CD14-positive monocyte (primary cell): ENCODE results near the gene SPCS3. TPM values are rescaled to one million over a fixed set of nuclear protein-coding genes. Genes with fewer than 3 reads are reported as not detected.

Experiments
- DNase-seq, 3 donors: peaks; one replicate each; pipeline ENCODE4 v3.0.0-alpha.2; 2011 to 2022
- H2AFZ ChIP-seq: 2 replicates; pipeline ENCODE4 v1.6.0; 2012; ENCODE audit warnings: mild to moderate bottlenecking, low read depth, low read length, inconsistent platforms; ENCODE audit not compliant: insufficient read depth, poor library complexity, severe bottlenecking
- H3K27ac ChIP-seq, 2 donors: 1 replicate in 1 of 2; 2 replicates in 1 of 2; pipeline ENCODE4 v1.5.1; 2012 to 2013; ENCODE audit warnings: low read length in 2 of 2, control low read depth in 1 of 2, inconsistent platforms in 1 of 2, low read depth in 1 of 2, mild to moderate bottlenecking in 1 of 2
- H3K27me3 ChIP-seq, 2 donors: one replicate each; pipeline versions ENCODE4 v1.6.0 to v1.6.1; 2011 to 2013; ENCODE audit warnings: low read length in 2 of 2; ENCODE audit not compliant: control insufficient read depth in 2 of 2, insufficient read depth in 2 of 2
- H3K36me3 ChIP-seq, 2 donors: replicated peaks in 1 of 2; 1 replicate in 1 of 2; 2 replicates in 1 of 2; pipeline versions ENCODE4 v1.5.1 to v1.6.1; 2012 to 2013; ENCODE audit warnings: low read length in 2 of 2, control low read depth in 1 of 2, inconsistent platforms in 1 of 2, mild to moderate bottlenecking in 1 of 2; ENCODE audit not compliant: insufficient read depth in 2 of 2, control insufficient read depth in 1 of 2
- H3K4me1 ChIP-seq, 2 donors: 1 replicate in 1 of 2; 2 replicates in 1 of 2; pipeline versions ENCODE4 v1.5.1 to v1.6.1; 2012 to 2013; ENCODE audit warnings: low read length in 2 of 2, control low read depth in 1 of 2, inconsistent platforms in 1 of 2, mild to moderate bottlenecking in 1 of 2, moderate library complexity in 1 of 2; ENCODE audit not compliant: insufficient read depth in 2 of 2, control insufficient read depth in 1 of 2
- H3K4me2 ChIP-seq: replicated peaks from 2 replicates; pipeline ENCODE3; 2012; ENCODE audit warnings: low read length, moderate library complexity, mild to moderate bottlenecking; ENCODE audit not compliant: poor library complexity, severe bottlenecking; ENCODE audit errors: extremely low read depth
- H3K4me3 ChIP-seq, 3 experiments: fragments of 200-600 bp in 1 of 3; sonication (generic) in 1 of 3; replicated peaks in 1 of 3; 1 replicate in 2 of 3; 2 replicates in 1 of 3; pipeline ENCODE4 v1.5.1; 2011 to 2013; ENCODE audit warnings: low read length in 3 of 3, mild to moderate bottlenecking in 3 of 3, control low read depth in 2 of 3, low read depth in 2 of 3, inconsistent platforms in 1 of 3, moderate library complexity in 1 of 3
- H3K79me2 ChIP-seq: 2 replicates; pipeline ENCODE4 v1.6.0; 2012; ENCODE audit warnings: mild to moderate bottlenecking, control low read depth, inconsistent platforms, low read length, moderate library complexity; ENCODE audit not compliant: insufficient read depth
- H3K9ac ChIP-seq: 2 replicates; pipeline ENCODE4 v1.6.0; 2017; ENCODE audit warnings: low read length, mild to moderate bottlenecking; ENCODE audit not compliant: insufficient read depth, poor library complexity, severe bottlenecking
- H3K9me3 ChIP-seq, 2 donors: replicated peaks in 1 of 2; 1 replicate in 1 of 2; 2 replicates in 1 of 2; pipeline versions ENCODE4 v1.5.1 to v1.6.1; 2012 to 2013; ENCODE audit warnings: low read length in 2 of 2, control low read depth in 1 of 2; ENCODE audit not compliant: control insufficient read depth in 1 of 2, insufficient read depth in 1 of 2
- H4K20me1 ChIP-seq: 2 replicates; pipeline ENCODE4 v1.6.0; 2012; ENCODE audit warnings: mild to moderate bottlenecking, low read length, control low read depth, moderate library complexity; ENCODE audit not compliant: insufficient read depth
- H3K27ac Mint-ChIP-seq, 7 donors: one replicate each; pipeline ENCODE4 v1.8.0; 2020; ENCODE audit warnings: mild to moderate bottlenecking in 7 of 7, mixed read lengths in 7 of 7, moderate library complexity in 6 of 7, inconsistent platforms in 2 of 7
- H3K27me3 Mint-ChIP-seq, 3 donors: one replicate each; pipeline ENCODE4 v1.8.0; 2021 to 2022; ENCODE audit warnings: low read depth in 3 of 3, mild to moderate bottlenecking in 3 of 3, mixed read lengths in 3 of 3, moderate library complexity in 3 of 3, inconsistent platforms in 1 of 3
- H3K36me3 Mint-ChIP-seq, 2 donors: one replicate each; pipeline ENCODE4 v1.8.0; 2020; ENCODE audit warnings: mixed read lengths in 2 of 2, inconsistent platforms in 1 of 2, mild to moderate bottlenecking in 1 of 2
- H3K4me1 Mint-ChIP-seq: one replicate; pipeline ENCODE4 v1.8.0; 2020; ENCODE audit warnings: mild to moderate bottlenecking, mixed read lengths
- H3K4me3 Mint-ChIP-seq, 2 donors: one replicate each; pipeline ENCODE4 v1.8.0; 2020; ENCODE audit warnings: mild to moderate bottlenecking in 2 of 2, mixed read lengths in 2 of 2, moderate library complexity in 1 of 2
- H3K9me3 Mint-ChIP-seq, 7 donors: one replicate each; pipeline ENCODE4 v1.8.0; 2020 to 2022; ENCODE audit warnings: mixed read lengths in 7 of 7, mild to moderate bottlenecking in 6 of 7, moderate library complexity in 6 of 7, inconsistent platforms in 2 of 7
- CTCF ChIP-seq: fragments of 200-600 bp; IDR thresholded peaks from one replicate; pipeline ENCODE4 v1.8.0; 2022; ENCODE audit warnings: antibody characterized with exemption, mild to moderate bottlenecking
- WGBS: methylation state at CpG from one replicate; pipeline ENCODE4 v1.1.5; 2013; ENCODE audit warnings: missing lambda C conversion rate; ENCODE audit not compliant: insufficient coverage; 5-methylcytosine and 5-hydroxymethylcytosine counted together
- intact Hi-C, 2 donors: fragments of 100-400 bp; cut with micrococcal nuclease; formaldehyde crosslinking; loops; one replicate each; pipeline versions ENCODE4 v1.15.0 to v1.15.1; 2023
- polyA plus RNA-seq, 3 donors: library from polyadenylated mRNA; depleted of rRNA in 1 of 3; unstranded in 2 of 3; stranded (reverse) in 1 of 3; fragments of 300-500 nt in 2 of 3; fragments of >200 nt in 1 of 3; fragmentation: Illumina TruSeq in 2 of 3; gene quantifications; 1 replicate in 2 of 3; 2 replicates in 1 of 3; pipeline ENCODE4 v1.2.3, GENCODE V29; 2012 to 2021

SPCS3 gene
- polyA plus RNA-seq, 3 donors: 50.4 to 112 (median 107) TPM

DNA sequence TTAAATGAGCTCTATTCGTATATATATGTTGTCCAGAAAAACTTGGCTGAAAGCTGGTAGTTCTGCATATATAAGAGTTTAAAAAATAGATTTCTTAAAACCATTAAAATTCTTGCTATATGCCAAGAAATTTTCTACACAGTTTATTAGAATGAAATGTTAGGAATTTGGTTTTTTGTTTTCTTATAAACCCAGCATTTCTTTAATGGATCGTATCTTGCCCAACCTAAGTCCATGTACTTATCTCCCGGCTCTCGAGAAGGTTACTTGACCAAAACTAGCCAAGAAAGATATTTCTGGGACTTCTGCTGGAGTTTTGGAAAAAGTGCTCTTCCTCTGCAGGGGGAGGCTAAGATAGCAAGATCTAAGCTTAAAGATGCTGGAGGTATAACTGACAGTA, 46.0 kb upstream of the SPCS3 start:
- Histone ChIP-seq H3K9ac (no peak overlapping the region), H3K36me3 (no peaks in the 10 kb centered on the region), H3K4me2 (no peak overlapping the region), H2AFZ (no peak overlapping the region), H3K4me1 (no peaks in the 10 kb centered on the region), H3K4me3 (no peak overlapping the region), H4K20me1 (no peaks in the 10 kb centered on the region), H3K27me3 (peaks cover 0 to 3% of the 10 kb centered on the region in 2 donors), H3K79me2 (no peaks in the 10 kb centered on the region), H3K27ac (no peak overlapping the region), H3K9me3 (no peaks in the 10 kb centered on the region)
- peaks cover 0 to 6% (median 3%) of the 10 kb centered on the region in 3 donors for H3K27me3 Mint-ChIP-seq
- no peak overlapping the region for H3K27ac Mint-ChIP-seq
- WGBS: no CpG with 5 or more reads among the region's 4 CpGs
- no peak for TF ChIP-seq CTCF
- no peaks in the 10 kb centered on the region for H3K4me1 Mint-ChIP-seq
- H3K4me3 Mint-ChIP-seq: no peak overlapping the region
- H3K36me3 Mint-ChIP-seq: no peaks in the 10 kb centered on the region
- DNase-seq: no peak
- no peaks in the 10 kb centered on the region for H3K9me3 Mint-ChIP-seq
- intact Hi-C loops: no loop called here

- Mint-ChIP-seq H3K36me3 (no peaks in the 10 kb centered on the region), H3K9me3 (peaks cover 0 to under 1% (median 0%) of the 10 kb centered on the region in 7 donors), H3K27ac (no peak overlapping the region), H3K27me3 (peaks cover 0 to 6% (median 3%) of the 10 kb centered on the region in 3 donors), H3K4me1 (no peaks in the 10 kb centered on the region), H3K4me3 (no peak overlapping the region)
- no peak overlapping the region for H3K9ac ChIP-seq
- peaks cover 0 to 3% of the 10 kb centered on the region in 2 donors for H3K27me3 ChIP-seq
- intact Hi-C loops: no loop called here
- H3K9me3 ChIP-seq: no peaks in the 10 kb centered on the region
- no peaks in the 10 kb centered on the region for H3K4me1 ChIP-seq
- H2AFZ ChIP-seq: no peak overlapping the region
- no peaks in the 10 kb centered on the region for H3K36me3 ChIP-seq
- no peak for DNase-seq
- no peak for TF ChIP-seq CTCF
- no peak overlapping the region for H3K4me3 ChIP-seq
- no peaks in the 10 kb centered on the region for H4K20me1 ChIP-seq
- H3K27ac ChIP-seq: no peak overlapping the region
- no peaks in the 10 kb centered on the region for H3K79me2 ChIP-seq
- no peak overlapping the region for H3K4me2 ChIP-seq
These were observed 45.3 kb upstream of the SPCS3 start for GRCh38 chr4:176274441-176274840.
